Kidney glomerular epithelial cell (primary cell): ENCODE measurements around the gene INHBE.

Source experiments
- DNase-seq: peaks from one replicate; lab custom pipeline; 2025; lab: John Stamatoyannopoulos, UW

Gene INHBE

DNA sequence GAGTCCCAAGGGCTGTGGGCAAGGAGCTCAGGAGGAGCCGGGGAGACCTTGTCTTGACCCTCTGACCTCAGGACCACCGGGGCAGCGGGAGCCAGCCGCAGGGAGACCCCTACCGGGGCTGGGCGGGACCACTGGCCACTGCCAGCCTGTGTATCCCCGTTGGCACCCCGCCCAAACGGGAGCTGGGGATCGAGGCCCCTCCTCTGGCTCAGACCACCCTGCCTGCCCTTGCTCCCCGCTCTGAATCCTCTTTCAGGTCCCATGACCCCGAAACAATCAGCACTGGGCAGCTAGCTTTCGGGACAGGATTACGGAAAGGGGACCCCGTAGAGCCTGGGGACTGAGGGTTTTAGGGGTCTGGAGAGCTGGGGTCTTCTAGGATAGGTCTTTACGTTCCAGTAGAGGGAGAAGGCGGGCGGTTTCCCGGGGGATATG is 5.8 kb downstream of the INHBE start:
- no peak for DNase-seq

DNA sequence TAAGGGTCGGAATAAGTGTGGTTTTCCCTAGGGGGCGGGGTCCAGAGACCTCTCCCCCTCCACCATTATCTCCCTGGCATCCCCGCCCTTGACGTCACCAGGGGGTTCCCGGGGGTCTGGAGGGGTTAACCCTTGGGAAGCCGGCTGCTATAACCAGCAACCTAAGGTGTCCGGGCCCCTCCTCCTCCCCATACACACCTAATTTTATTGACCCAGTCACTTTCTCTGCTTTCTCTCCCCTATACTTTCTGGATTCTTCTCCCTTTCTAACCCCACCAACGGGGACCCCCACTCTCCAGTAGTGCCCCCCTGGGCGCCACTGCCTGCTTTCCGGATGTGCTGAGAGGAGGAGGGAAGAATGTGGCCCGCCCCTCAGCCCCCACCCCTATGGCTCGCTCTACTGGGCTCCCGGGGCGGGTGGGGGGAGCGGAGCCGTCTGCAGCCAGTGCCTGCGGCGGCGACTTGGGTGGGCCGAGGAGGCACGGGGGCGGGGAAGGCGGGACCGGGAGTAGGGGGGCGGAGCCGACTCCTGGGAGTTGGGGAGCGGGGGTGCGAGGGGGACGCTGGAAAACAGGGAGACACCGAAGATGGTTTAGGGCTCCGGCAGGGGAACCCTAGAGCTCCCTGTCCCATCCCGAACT is 6.3 kb downstream of the INHBE start:
- DNase-seq: peak; percentile 37

DNA sequence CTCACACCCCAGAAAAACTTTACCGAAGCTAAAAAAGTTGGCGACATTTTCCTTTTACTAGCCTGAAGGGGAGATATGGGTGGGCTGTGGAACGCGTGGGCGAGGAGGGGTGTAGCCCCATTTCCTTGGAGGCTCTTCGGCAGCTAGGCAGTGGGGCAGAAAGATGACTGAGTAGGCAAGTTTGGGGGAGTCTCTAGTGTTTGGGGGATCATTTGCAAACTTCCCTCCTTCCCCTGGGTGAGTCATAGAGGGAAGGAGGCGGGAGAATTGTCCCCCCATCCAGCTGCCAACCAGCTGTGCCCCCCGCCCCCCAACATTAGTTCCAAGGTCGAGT is 6.8 kb downstream of the INHBE start:
- peak; percentile 41 for DNase-seq

DNA sequence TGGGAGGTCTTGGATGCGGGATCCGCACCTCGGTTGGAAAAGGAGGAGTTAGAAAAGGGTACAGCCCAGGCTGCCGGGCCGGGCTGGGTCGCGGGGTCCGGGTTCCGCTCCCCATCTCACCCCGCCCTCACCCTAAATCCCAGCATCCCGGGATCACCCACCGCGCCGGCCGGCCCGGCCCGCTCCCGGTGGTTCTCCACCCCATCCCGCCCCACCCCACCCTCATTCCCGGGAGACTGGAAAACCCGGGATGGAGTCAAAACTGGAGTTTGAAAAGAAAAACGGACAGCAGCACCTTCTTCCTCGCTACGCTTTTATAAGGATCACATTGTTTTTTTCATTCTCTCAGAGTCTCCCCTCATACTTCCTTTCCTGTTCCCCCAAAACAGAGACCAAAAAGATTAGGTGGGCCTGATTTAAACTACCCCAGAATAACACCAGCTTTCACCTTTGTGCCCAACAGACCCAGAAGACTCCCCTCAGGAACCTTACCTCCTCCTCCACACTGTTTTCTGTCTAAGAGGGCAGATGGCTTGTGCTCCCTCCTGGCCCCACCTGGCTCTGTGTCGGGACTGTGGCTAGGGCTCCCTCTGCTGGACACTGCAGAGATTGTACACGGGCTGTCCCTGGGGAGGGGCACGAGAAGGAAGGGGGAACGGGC is 7.3 kb downstream of the INHBE start:
- peak; percentile 92 for DNase-seq

DNA sequence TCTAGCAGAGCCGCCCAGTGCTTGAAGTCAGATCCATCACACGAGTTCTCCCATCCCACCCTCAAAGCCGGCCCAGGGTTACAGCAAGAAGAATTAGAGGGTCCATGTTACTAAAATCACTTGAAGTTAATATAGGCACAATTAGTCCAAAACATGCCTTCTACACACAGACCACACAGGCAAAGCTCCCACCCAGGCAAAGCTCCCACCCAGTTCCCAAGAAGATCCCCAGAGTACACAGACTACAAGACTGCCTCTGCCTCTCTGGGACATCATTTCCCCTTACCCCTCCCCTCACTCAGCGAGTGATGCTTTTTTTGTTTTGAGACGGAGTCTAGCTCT is 7.8 kb downstream of the INHBE start:
- no peak for DNase-seq

DNA sequence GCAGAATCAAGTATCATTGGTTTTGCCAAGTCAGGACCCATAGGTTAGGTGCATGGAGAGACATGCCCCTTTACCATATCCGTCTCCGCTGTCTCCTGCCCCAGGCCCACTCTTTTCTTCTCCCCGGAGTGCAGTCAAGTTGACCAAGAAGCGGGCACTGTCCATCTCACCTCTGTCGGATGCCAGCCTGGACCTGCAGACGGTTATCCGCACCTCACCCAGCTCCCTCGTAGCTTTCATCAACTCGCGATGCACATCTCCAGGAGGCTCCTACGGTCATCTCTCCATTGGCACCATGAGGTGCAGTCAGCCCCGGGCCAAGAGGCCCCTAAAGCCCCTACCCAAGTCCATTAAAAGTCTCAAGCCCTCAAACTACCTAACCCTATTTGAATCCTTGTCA is 9.5 kb downstream of the INHBE start:
- DNase-seq: no peak

DNA sequence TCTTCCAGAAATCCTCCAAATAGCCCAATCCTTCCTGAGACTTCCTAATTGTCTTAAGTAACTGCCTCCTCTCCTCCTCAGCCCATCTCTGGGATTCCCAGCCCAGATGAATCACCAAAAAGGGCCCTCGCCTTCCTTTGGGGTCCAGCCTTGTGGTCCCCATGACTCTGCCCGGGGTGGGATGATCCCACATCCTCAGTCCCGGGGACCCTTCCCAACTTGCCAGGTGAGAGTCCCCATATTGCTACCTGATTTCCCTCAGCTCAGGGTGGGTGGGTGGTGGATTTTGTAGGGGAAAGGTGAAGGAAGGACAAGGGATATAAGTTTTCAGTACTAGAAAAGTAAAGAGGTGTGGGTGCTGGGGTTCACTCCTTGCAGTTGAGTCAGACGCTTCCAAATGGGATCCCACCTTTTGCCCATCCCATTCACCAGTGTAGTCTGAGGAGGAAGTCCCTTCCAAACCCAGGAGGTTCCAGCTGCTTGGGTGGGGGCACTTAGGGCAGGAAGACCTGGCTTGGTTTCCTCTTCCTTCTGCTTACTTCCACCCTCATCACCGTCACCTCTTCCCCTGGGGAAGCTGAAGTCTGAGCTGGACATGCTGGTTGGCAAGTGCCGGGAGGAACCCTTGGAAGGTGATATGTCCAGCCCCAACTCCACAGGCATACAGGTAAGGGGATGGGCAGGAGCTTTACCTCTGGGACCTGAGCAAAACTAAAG is 10.1 kb downstream of the INHBE start:
- DNase-seq: no peak

DNA sequence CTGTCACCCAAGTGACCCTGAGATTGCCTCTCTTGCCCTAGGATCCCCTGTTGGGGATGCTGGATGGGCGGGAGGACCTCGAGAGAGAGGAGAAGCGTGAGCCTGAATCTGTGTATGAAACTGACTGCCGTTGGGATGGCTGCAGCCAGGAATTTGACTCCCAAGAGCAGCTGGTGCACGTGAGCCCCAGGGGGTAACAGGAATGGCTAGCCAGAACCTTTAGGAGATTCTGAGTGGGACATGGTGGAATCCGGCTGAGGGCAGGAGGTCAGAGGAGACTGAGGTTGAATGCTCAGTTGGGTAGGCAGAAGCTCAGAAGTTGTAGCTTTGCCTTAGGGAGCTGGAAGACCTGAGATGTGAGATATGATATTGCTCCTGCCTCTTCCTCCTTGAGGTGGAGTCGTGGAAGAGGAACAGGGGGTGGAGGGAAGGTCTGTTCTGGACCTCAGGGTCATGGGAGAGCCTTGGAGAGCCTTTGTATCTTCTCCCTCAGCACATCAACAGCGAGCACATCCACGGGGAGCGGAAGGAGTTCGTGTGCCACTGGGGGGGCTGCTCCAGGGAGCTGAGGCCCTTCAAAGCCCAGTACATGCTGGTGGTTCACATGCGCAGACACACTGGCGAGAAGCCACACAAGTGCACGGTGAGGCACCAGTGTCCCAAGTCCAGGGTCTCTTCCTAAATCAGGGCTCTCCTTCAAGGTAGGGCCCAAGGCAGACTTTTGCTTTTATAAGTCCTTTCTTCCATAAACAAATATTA is 10.8 kb downstream of the INHBE start:
- DNase-seq: no peak

DNA sequence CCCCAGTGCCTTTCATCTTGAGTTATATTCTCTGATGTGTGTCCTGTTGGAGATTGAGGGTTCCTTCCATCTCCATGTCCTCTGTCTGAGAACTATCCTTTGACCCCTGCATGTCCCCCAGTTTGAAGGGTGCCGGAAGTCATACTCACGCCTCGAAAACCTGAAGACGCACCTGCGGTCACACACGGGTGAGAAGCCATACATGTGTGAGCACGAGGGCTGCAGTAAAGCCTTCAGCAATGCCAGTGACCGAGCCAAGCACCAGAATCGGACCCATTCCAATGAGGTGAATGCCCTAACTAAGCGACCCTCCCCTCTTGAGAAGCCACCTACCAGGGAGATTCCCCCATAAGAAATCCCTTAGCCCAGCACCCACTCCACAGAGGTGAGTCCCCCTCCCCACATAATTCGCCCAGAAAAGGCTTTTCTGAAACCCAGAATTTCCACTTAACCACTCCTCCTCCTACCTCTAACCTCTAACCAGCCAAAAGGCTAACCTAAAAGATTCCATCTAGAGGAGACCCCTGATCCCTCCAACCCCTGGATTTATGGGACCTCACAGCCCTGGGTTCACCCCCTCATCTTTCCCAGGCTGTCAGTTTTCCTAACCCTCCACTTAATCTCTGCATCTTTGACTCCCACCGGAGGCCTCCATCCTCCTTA is 12.2 kb downstream of the INHBE start:
- no peak for DNase-seq

DNA sequence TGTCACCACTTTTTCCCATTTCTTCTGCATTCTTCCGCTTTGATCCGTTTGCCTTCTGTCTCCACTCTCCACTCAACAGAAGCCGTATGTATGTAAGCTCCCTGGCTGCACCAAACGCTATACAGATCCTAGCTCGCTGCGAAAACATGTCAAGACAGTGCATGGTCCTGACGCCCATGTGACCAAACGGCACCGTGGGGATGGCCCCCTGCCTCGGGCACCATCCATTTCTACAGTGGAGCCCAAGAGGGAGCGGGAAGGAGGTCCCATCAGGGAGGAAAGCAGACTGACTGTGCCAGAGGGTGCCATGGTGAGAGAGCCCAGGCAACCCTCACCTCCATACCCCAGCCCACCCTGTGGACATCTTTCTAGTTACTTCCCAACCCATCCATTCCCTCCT is 12.8 kb downstream of the INHBE start:
- no peak for DNase-seq

DNA sequence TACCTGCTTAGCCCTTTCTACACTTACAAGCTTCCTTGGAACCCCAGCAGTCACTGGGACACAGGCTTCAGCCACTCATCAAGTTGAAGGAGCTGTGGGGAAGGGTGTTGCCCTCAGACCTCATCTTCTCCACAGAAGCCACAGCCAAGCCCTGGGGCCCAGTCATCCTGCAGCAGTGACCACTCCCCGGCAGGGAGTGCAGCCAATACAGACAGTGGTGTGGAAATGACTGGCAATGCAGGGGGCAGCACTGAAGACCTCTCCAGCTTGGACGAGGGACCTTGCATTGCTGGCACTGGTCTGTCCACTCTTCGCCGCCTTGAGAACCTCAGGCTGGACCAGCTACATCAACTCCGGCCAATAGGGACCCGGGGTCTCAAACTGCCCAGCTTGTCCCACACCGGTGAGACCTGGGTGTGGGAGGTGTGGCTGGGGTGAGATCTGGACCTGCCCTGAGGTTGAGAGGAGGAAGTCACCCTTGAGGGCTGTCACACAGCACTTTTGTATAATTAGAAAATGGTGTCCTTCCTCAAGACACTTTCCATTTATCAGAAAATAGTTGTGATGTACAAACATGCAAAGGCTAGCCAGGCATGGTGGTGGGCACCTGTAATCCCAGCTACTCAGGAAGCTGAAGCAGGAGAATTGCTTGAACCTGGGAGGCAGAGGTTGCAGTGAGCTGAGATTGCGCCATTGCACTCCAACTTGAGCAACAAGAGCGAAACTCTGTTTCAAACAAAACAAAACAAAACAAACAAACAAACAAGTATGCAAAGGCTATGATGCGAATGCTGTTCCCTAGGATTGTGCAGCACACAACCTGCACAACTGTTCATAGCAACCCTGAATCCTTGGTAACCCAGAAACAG is 14.4 kb downstream of the INHBE start:
- no peak for DNase-seq

DNA sequence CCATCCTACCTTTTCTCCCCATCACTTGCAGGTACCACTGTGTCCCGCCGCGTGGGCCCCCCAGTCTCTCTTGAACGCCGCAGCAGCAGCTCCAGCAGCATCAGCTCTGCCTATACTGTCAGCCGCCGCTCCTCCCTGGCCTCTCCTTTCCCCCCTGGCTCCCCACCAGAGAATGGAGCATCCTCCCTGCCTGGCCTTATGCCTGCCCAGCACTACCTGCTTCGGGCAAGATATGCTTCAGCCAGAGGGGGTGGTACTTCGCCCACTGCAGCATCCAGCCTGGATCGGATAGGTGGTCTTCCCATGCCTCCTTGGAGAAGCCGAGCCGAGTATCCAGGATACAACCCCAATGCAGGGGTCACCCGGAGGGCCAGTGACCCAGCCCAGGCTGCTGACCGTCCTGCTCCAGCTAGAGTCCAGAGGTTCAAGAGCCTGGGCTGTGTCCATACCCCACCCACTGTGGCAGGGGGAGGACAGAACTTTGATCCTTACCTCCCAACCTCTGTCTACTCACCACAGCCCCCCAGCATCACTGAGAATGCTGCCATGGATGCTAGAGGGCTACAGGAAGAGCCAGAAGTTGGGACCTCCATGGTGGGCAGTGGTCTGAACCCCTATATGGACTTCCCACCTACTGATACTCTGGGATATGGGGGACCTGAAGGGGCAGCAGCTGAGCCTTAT is 15.3 kb downstream of the INHBE start:
- no peak for DNase-seq

DNA sequence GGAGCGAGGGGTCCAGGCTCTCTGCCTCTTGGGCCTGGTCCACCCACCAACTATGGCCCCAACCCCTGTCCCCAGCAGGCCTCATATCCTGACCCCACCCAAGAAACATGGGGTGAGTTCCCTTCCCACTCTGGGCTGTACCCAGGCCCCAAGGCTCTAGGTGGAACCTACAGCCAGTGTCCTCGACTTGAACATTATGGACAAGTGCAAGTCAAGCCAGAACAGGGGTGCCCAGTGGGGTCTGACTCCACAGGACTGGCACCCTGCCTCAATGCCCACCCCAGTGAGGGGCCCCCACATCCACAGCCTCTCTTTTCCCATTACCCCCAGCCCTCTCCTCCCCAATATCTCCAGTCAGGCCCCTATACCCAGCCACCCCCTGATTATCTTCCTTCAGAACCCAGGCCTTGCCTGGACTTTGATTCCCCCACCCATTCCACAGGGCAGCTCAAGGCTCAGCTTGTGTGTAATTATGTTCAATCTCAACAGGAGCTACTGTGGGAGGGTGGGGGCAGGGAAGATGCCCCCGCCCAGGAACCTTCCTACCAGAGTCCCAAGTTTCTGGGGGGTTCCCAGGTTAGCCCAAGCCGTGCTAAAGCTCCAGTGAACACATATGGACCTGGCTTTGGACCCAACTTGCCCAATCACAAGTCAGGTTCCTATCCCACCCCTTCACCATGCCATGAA is 16.0 kb downstream of the INHBE start:
- DNase-seq: no peak

DNA sequence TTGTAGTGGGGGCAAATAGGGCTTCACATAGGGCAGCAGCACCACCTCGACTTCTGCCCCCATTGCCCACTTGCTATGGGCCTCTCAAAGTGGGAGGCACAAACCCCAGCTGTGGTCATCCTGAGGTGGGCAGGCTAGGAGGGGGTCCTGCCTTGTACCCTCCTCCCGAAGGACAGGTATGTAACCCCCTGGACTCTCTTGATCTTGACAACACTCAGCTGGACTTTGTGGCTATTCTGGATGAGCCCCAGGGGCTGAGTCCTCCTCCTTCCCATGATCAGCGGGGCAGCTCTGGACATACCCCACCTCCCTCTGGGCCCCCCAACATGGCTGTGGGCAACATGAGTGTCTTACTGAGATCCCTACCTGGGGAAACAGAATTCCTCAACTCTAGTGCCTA is 16.6 kb downstream of the INHBE start:
- DNase-seq: no peak

DNA sequence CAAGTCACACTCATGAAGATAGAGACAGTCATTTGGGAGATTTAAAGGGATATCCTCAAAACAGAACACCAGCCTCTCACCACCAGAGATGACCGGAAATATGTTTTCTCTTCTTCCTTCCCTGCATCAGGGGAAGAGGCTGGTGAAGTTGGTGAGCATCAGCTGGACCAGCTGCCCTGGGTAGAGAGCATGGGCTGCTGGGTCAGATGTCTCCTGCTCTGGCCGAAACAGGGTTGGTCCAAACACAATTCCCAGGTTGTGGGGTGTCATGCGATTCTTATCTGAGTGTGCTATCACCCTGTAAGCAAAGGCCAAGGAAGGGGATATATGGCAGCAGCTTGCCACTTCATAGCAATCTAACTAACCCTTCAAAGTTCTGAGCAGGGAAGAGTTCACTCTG is 17.3 kb downstream of the INHBE start:
- DNase-seq: no peak

DNA sequence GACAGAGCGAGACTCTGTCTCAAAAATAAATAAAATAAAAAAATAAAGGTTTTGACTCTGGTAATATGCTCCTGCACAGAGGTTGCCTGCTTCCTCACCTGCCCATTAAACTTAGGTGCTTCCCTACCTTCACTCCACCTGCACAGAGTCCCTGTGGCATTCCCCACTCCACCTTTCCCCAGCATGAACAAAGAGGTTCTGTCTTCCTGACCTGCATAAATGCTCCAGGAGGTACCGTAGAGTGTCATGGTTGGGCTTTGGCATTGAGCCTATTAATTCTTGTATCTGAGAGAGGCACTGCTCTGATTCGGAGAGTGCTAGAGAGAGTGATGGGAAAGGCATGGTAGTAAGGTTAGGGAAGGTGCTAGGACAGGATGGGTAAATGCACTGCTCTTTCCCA is 18.3 kb downstream of the INHBE start:
- no peak for DNase-seq

DNA sequence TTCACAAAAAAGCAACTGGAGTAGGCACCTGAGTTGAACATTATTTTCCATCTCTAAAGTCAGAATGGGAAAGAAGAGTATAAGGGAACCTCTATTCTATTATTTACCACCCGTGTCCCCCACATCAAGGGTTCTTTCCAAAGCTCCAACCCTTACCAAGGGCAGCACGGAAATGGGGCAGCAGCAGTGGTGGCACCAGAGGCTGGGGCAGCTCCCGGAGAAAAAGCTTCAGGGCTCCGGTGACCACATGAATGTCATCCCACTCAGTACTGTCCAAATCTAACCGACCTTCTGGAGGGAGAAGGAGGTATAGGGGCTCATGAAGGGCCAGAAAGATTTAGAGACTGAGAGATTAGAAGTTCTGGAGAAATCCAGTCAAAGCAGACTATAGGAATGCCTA is 18.8 kb downstream of the INHBE start:
- no peak for DNase-seq

DNA sequence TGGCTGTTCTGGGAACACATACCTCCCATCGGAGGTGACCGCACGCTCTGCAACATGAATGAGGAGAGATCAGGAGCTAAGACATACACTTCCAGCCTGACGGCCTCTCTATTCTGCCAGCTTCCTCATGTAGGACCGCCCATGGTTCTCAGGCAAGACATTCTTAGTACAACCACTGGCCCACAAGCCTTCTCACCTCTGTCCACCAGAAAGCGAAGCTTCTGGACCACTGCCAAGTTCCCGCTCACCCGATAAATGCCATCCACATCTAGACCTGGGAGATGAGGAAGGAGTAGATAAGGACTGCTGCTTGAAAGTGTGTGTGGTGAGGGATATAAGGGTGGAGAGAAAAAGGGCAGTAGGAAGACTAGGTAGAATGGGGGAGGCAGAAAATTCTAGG is 19.3 kb downstream of the INHBE start:
- no peak for DNase-seq

DNA sequence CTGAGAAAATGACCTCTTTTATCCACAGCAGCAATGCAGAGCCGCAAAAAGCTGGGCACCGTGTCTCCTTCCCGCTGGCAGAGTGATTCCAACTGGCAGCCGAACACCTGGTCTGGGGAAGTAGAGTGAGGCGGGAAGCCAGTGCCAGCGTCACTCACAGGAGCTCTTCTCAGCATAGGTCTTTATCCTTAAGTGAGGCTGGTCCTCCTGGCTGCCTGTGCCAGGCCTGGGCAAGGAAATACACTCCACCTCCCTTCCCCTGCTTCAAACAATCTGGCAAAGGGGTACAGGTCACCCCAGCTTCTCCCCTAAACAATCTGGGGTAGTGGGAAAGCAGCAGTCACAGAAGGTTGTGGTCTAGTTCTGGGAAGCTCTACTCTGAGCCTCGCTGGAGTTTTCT is 19.8 kb downstream of the INHBE start:
- DNase-seq: no peak
